Stimulated activated CD4-positive, alpha-beta T cell treated with anti-CD3 and anti-CD28 coated beads, Interleukin-12 subunit alpha, Interleukin-12 subunit beta, amount 100 ng/mL, for 48 hours (primary cell): ENCODE results near the gene LOXHD1.

Experiments used
- DNase-seq, 3 donors: peaks; one replicate each; pipeline ENCODE4 v3.0.0-alpha.2; 2020; ENCODE audit warnings: low read depth in 2 of 3, low spot score in 1 of 3

Gene LOXHD1

DNA sequence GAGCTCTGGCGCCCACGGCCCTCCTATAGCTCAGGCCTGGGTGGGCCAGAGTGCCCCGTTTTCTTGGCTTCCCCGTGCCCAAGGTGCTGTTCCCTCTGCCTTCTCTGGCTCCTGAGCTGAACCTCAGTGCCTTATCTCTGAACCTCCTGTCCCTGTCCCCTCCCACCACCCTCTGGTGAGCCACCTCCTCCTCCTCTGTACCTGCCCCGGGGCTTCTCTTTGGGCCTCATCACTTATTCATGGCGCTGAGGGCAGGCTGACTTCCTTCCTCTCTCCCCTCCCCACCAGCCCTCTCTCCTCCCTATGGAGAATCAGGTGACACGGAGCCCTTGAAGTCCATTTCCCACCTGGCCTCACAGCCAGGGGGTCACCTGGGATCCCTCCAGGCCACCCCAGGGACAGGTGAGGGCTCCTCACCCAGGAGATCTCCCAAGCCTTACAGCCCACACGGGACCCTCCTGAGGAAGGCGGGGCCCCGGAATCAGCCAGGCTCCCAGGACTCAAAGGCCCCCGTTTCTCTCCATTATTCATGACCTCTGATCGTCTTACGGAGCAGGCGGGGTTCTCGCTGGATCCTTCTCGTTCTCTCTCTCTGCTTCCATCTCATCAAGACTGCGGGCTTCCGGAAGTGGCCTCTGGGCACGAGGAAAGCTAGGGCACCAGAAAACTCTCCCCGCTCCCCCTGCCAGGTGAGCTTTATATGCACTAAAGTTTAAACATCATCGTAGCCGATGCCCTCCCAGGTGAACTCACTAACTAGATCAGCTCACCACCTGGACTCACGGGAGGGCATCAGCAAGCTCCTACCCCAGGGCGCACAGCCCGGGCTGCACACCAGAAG, at the start of gene LOXHD1:
TSS of gene LOXHD1 (minus strand) at position 106 of the 841 bp plus-strand sequence. CDS start 187 bp downstream, outside the sequence.
- DNase-seq: no peak

DNA sequence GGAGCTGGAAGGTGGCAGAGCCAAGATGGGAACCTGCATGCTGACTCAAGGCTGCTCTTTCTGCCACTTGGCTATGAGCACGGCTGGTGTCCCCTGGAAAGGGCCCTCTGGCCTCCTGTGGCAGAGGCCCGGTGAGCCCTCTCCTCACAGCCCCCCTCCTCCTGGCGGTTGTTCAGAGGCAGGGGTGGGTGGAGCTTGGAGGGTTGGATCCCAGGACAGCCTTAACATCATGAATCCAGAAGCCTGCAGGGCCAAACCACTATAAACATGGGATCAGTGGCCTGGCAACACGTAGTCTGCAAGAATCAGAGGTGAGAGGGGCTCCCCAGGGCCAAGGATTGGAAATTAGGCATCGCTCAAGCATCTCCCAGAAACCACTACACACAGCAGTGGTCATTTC, 48.5 kb upstream of the LOXHD1 start:
- DNase-seq: no peak

- DNase-seq: no peak
Measured at GRCh38 chr18:46704816-46705215, 47.8 kb upstream of the LOXHD1 start.

DNA sequence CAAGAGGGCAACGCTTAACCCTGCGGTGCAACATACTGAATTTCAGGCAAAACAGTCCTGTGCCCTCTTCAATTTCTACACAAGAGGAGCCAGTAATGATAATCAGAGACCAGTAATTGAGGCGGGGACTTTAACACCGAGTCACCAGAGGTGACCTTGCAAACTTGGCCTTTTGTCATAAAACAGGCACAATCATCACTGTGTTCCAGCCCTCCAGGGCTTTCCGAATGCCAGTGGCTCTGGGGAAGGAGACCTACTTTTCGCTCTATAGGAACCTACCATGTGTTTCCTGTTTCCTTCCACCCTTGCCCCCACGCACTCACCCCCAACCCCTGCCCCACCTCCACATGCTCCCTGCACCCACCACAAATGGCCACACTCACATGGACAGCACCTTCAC, 47.2 kb upstream of the LOXHD1 start:
- DNase-seq: no peak

DNA sequence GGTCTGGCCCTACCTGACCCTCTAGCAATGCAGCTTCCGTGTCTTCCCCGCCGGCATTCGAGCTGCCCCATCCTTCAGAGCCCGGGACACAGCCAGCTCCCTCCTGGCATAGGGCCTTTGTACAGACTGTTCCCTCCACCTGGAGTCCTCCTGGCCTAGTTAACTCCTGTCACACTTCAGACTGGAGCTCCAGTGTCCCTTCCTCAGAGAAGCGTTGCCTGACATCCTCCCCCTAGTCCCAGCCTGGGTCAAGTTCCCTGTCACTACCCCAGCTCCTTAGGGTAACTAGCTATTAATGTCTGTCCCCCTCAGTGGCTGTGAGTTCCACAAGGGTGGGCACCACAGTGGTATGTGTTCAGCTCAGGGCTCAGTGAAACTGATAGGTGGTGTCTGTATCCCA, 45.5 kb upstream of the LOXHD1 start:
- DNase-seq: no peak

GRCh38 chr18:46700066-46700824, 43.2 kb upstream of the LOXHD1 start:
- DNase-seq: no peak

DNA sequence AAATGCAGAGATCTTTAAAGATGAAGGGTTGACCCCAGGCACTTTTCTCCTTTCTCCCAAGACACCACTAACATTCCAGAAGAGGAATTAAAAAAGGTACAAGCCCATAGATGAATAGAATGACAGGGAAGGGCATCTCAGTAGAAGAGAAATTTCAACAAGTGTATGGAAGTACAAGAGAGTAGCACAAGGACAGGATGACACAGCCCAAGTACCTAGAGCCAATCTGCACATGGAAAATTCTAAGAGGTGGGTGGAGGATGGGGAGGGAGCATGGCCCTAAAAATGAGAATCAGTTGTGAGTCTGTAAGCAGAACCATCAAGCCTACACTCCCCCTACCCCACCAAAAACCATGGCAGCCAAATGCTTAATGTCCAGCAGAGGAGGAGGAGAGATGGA, 39.7 kb upstream of the LOXHD1 start:
- no peak for DNase-seq

GRCh38 chr18:46696268-46696667, 39.2 kb upstream of the LOXHD1 start:
- no peak for DNase-seq

DNA sequence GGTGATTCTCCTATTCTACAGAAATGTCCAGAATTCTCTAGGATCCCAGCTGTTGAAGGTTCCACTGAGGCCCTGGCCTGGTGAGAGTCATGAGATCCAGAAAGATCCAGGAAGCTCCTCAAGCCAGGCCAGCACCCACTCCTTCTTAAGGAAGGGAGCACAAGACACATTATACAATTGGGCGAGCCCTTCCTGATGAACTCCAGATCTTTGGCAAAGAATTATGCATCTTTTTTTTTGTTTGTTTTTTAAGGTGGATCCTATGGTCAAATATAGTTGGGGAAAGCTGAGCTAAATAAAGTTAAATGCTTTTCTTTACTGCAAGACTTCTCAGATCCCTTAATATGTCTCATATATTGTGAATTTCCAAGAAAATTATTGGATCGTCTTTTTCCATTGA, 37.0 kb upstream of the LOXHD1 start:
- DNase-seq: no peak

DNA sequence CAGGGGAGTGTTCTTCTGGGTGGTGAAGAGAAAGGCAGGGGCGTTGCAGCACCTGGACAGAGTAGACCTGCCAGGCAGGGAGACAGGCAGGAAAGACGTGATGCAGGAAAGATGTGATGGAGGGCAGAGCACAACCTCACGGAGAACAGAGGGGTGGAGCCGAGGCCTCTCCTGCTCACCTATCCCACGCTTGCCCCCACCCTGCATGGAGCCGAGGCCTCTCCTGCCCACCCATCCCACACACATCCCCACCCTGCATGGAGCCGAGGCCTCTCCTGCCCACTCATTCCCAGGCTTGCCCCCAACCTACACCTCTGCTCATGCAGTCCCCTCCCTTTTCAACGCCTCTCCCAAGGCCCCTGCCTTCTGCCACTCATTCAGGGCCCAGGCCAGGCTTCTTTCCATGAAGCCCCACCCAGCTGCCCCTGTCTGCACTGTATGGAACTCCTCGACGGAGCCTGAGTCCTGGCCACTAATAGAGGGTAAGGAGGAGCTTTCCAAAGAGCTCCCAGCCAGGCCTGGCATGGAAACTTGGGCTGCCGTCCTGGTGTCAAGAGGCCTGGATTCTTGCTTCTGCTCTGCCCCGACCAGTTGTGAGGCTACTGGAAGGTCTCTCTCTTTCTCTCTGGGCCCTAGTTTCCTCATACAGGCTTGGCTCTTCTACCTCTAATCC, 32.0 kb upstream of the LOXHD1 start:
- DNase-seq: no peak

DNA sequence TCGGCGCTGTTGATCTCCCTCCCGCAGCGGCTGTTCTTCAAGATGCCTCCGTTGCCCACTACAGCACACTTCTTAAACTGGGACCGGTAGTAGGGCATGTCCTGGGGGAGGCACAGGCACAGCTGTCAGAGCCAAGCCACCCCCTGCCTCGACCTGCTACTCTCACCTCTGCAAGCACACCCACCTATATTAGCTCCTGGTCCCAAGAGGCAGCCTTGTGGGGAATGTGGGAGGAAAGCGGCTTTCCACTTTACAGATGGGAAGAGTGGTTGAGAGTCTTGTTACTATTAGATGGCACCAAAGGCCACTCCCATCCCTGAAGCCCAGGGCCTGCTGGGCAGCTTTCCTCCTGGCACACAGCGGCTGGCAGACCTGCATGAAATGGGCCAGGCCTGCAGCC, 29.2 kb upstream of the LOXHD1 start:
- DNase-seq: no peak

DNA sequence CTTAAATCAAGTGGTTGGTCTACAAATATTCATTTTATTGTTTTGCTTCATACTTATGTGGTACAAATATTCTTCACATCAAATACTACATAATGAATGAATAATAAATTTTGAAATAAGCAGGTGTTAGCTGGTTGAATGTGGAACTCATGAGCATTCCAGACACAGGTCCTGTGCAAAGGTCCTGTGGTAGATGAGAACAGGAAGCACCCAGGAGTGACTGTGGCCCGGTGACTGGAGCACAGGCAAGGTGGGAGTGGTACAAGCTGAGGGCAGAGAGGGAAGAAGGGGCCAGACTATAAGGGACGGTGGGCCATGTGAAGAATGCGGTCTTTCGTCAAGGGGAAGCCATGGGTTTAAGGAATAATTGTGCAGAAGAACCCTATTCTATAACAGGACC, 26.2 kb upstream of the LOXHD1 start:
- no peak for DNase-seq

GRCh38 chr18:46680784-46681695, 24.0 kb upstream of the LOXHD1 start:
- no peak for DNase-seq

DNA sequence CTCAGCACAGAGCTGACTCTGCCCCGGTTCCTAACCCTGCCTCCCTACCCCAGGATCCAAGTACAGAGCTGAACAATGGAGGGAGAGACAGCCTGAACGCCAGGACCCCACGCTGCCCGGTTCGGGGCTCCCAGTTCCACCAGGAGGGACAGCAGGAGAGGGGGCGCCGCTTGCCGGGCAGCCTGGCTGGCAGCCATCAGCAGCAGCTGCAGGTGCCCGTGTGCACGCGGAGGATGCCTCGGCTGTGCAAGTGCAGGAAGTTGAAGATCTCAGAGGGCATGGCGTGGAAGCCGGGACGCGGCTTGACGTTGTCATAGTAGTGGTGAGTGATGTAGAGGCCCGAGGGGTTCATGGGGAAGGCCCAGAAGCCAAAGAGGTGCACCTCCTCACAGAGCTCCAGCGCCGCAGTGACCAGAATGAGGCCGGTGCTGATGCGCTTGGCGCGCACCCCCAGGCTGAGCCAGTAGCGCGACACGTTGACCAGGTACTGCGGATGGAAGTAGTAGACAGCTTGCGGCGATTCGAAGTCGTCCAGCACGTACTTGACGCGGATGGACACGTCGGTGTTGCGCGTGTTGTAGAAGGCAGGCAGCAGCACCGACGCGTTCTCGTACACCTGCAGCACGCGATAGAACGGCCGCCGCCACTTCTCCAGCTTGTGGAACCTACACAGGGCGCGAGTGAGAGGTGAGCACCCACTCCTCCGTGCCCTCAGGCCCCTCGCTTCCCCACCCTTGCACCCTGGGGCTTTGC, 23.0 kb upstream of the LOXHD1 start:
- DNase-seq: no peak

GRCh38 chr18:46678785-46679399, 21.9 kb upstream of the LOXHD1 start:
- no peak for DNase-seq

GRCh38 chr18:46678041-46678440, 21.0 kb upstream of the LOXHD1 start:
- no peak for DNase-seq

DNA sequence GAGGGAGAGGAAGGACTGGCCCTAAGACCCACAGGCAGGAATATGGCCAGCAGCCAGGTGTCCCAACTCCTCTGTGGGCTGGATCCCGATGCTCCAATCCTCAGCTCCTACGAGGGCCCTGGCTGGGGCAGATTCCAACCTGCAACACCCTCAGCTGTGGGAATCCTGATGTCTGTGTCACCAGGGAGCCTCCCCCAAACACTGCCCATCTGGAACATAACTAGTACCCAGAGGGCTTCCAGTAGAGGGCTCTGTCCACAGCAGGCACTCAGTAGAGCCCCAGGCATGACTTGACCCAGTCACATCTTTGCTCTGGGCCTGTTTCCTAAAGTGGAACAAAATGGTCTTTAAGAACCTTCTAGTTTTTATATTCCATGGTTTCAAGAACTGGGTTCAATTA, 20.6 kb upstream of the LOXHD1 start:
- DNase-seq: no peak

- no peak for DNase-seq
Measured at GRCh38 chr18:46676182-46676835, 19.3 kb upstream of the LOXHD1 start.

DNA sequence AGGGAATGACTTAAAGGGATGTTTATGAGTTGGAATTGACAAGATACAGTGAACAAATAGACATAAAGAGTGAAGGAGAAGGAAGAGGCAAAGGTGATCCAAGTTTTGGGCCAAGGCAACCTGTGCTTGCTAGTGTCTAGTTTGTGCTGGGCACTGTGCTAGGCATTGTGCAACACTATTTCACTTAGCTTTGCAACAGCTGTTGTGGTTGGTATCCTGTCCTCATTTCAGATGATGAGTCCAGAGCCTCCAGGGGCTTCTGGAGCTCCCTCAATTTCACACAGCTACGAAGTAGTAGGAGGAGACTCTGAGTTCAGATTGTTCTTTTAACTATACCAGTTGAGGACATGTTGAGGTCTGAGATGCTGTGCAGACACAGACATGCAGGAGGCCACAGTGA, 18.1 kb upstream of the LOXHD1 start:
- no peak for DNase-seq
